Measurements from ENCODE around the gene COTL1.
"Not testable (repeated sequence)": the region's sequence is repeated elsewhere in the genome, so short reads cannot be mapped to it uniquely, and the experiment has no call there.

Gene COTL1

GRCh38 chr16:84562174-84562815 is 55.6 kb downstream of the COTL1 start:
- Mint-ChIP-seq H3K4me3 (no peak overlapping the region), H3K4me1 (peaks cover 14% of the 10 kb centered on the region), H3K27me3 (no peaks in the 10 kb centered on the region), H3K27ac (peak overlapping the region; percentile 8), H3K36me3 (peaks cover 43% of the 10 kb centered on the region), H3K9me3 (no peaks in the 10 kb centered on the region)
- no peak for DNase-seq
- CTCF ChIA-PET: interaction anchor here (1.3 kb wide), 1 partner anchor 61 kb away, joined by 3 read pairs; no protein-coding TSS in a partner anchor

GRCh38 chr16:84561291-84561690 is 56.6 kb downstream of the COTL1 start:
- peaks cover 33% of the 10 kb centered on the region for H3K36me3 Mint-ChIP-seq
- H3K9me3 Mint-ChIP-seq: no peaks in the 10 kb centered on the region
- H3K27ac Mint-ChIP-seq: no peak overlapping the region
- CTCF ChIA-PET: no interaction called here
- H3K27me3 Mint-ChIP-seq: no peaks in the 10 kb centered on the region
- H3K4me1 Mint-ChIP-seq: peaks cover 13% of the 10 kb centered on the region
- no peak overlapping the region for H3K4me3 Mint-ChIP-seq
- no peak for DNase-seq

GRCh38 chr16:84560269-84560668 is 57.6 kb downstream of the COTL1 start:
- Mint-ChIP-seq H3K4me3 (no peak overlapping the region), H3K27ac (peak overlapping the region; percentile 13), H3K4me1 (peaks cover 23% of the 10 kb centered on the region), H3K27me3 (no peaks in the 10 kb centered on the region), H3K36me3 (peaks cover 24% of the 10 kb centered on the region), H3K9me3 (no peaks in the 10 kb centered on the region)
- CTCF ChIA-PET: interaction anchor here (1.3 kb wide), 1 partner anchor 9 kb away, joined by 4 read pairs; no protein-coding TSS in a partner anchor
- no peak for DNase-seq

- no peak for DNase-seq
- Mint-ChIP-seq H3K4me3 (no peak overlapping the region), H3K27ac (no peak overlapping the region), H3K9me3 (no peaks in the 10 kb centered on the region), H3K27me3 (no peaks in the 10 kb centered on the region), H3K4me1 (peaks cover 31% of the 10 kb centered on the region), H3K36me3 (peaks cover 18% of the 10 kb centered on the region)
- CTCF ChIA-PET: interaction anchor here (1.3 kb wide), 1 partner anchor 8 kb away, joined by 4 read pairs; no protein-coding TSS in a partner anchor
These were observed 58.5 kb downstream of the COTL1 start for GRCh38 chr16:84559311-84559932.

- H3K27me3 Mint-ChIP-seq, DNase-seq, H3K4me3 Mint-ChIP-seq, H3K27ac Mint-ChIP-seq, H3K9me3 Mint-ChIP-seq: not testable (repeated sequence)
- CTCF ChIA-PET: interaction anchor here (1.3 kb wide), 1 partner anchor 11 kb away, joined by 4 read pairs; no protein-coding TSS in a partner anchor
- Mint-ChIP-seq H3K4me1 (peaks cover 37% of the 10 kb centered on the region), H3K36me3 (peaks cover 18% of the 10 kb centered on the region)
These were observed 59.0 kb downstream of the COTL1 start for GRCh38 chr16:84558850-84559249.

GRCh38 chr16:84557504-84557903 is 60.4 kb downstream of the COTL1 start:
- H3K36me3 Mint-ChIP-seq: peaks cover 20% of the 10 kb centered on the region
- no peaks in the 10 kb centered on the region for H3K27me3 Mint-ChIP-seq
- H3K9me3 Mint-ChIP-seq: no peaks in the 10 kb centered on the region
- CTCF ChIA-PET: interaction anchor here (1.3 to 1.4 kb wide), 2 partner anchors 10 to 47 kb away, joined by 3 to 4 read pairs; no protein-coding TSS in a partner anchor
- no peak overlapping the region for H3K4me3 Mint-ChIP-seq
- no peak for DNase-seq
- H3K4me1 Mint-ChIP-seq: peaks cover 38% of the 10 kb centered on the region
- H3K27ac Mint-ChIP-seq: peak overlapping the region; percentile 45

- H3K4me3 Mint-ChIP-seq: no peak overlapping the region
- peaks cover 42% of the 10 kb centered on the region for H3K4me1 Mint-ChIP-seq
- H3K27me3 Mint-ChIP-seq: no peaks in the 10 kb centered on the region
- peaks cover 23% of the 10 kb centered on the region for H3K36me3 Mint-ChIP-seq
- peak overlapping the region; percentile 45 for H3K27ac Mint-ChIP-seq
- H3K9me3 Mint-ChIP-seq: no peaks in the 10 kb centered on the region
- CTCF ChIA-PET: interaction anchor here (1.4 kb wide), 1 partner anchor 46 kb away, joined by 3 read pairs; no protein-coding TSS in a partner anchor
- no peak for DNase-seq
These were observed 60.8 kb downstream of the COTL1 start for GRCh38 chr16:84557059-84557458.

- Mint-ChIP-seq H3K4me3 (no peak overlapping the region), H3K4me1 (peaks cover 46% of the 10 kb centered on the region), H3K36me3 (peaks cover 25% of the 10 kb centered on the region), H3K27ac (peak overlapping the region; percentile 78), H3K27me3 (no peaks in the 10 kb centered on the region), H3K9me3 (no peaks in the 10 kb centered on the region)
- CTCF ChIA-PET: interaction anchor here (0.7 to 1.5 kb wide), 7 partner anchors 9 to 66 kb away, joined by 3 to 8 read pairs (median 4); no protein-coding TSS in a partner anchor
- peak; percentile 33 for DNase-seq
These were observed 62.3 kb downstream of the COTL1 start for GRCh38 chr16:84555418-84556196.

GRCh38 chr16:84554627-84555328 is 63.1 kb downstream of the COTL1 start:
- no peaks in the 10 kb centered on the region for H3K27me3 Mint-ChIP-seq
- H3K9me3 Mint-ChIP-seq: no peaks in the 10 kb centered on the region
- H3K36me3 Mint-ChIP-seq: peaks cover 33% of the 10 kb centered on the region
- DNase-seq: no peak
- CTCF ChIA-PET: interaction anchor here (0.8 to 3.5 kb wide), 12 partner anchors 14 to 175 kb away, joined by 3 to 26 read pairs (median 4); no protein-coding TSS in a partner anchor
- H3K4me3 Mint-ChIP-seq: peak overlapping the region; percentile 93
- peaks cover 51% of the 10 kb centered on the region for H3K4me1 Mint-ChIP-seq
- peak overlapping the region; percentile 91 for H3K27ac Mint-ChIP-seq

GRCh38 chr16:84553873-84554399 is 63.9 kb downstream of the COTL1 start:
- Mint-ChIP-seq H3K4me1 (peaks cover 55% of the 10 kb centered on the region), H3K4me3 (peak overlapping the region; percentile 93), H3K27ac (peak overlapping the region; percentile 91), H3K27me3 (no peaks in the 10 kb centered on the region), H3K9me3 (no peaks in the 10 kb centered on the region), H3K36me3 (peaks cover 40% of the 10 kb centered on the region)
- CTCF ChIA-PET: interaction anchor here (0.8 to 3.5 kb wide), 10 partner anchors 15 to 176 kb away, joined by 3 to 26 read pairs (median 4); no protein-coding TSS in a partner anchor
- DNase-seq: peak; percentile 80

GRCh38 chr16:84552135-84552534 is 65.7 kb downstream of the COTL1 start:
- H3K36me3 Mint-ChIP-seq: peaks cover 44% of the 10 kb centered on the region
- no peak for DNase-seq
- peaks cover 61% of the 10 kb centered on the region for H3K4me1 Mint-ChIP-seq
- H3K4me3 Mint-ChIP-seq: peak overlapping the region; percentile 93
- H3K9me3 Mint-ChIP-seq: no peaks in the 10 kb centered on the region
- CTCF ChIA-PET: interaction anchor here (0.7 to 3.5 kb wide), 11 partner anchors 8 to 104 kb away, joined by 3 to 26 read pairs (median 4); no protein-coding TSS in a partner anchor
- H3K27me3 Mint-ChIP-seq: no peaks in the 10 kb centered on the region
- H3K27ac Mint-ChIP-seq: peak overlapping the region; percentile 91

GRCh38 chr16:84550096-84550495 is 67.8 kb downstream of the COTL1 start:
- peak overlapping the region; percentile 86 for H3K4me3 Mint-ChIP-seq
- peaks cover 67% of the 10 kb centered on the region for H3K4me1 Mint-ChIP-seq
- H3K27me3 Mint-ChIP-seq: no peaks in the 10 kb centered on the region
- H3K9me3 Mint-ChIP-seq: no peaks in the 10 kb centered on the region
- DNase-seq: no peak
- CTCF ChIA-PET: interaction anchor here (1.4 kb wide), 1 partner anchor 32 kb away, joined by 5 read pairs; no protein-coding TSS in a partner anchor
- H3K36me3 Mint-ChIP-seq: peaks cover 55% of the 10 kb centered on the region
- peak overlapping the region; percentile 96 for H3K27ac Mint-ChIP-seq
